GM19397 (cell line): Measurements from ENCODE around the gene TRIM22.
"Not testable (repeated sequence)": the region's sequence is repeated elsewhere in the genome, so short reads cannot be mapped to it uniquely, and the experiment has no call there.

Experiments
- ATAC-seq: cut with Tn5 transposase; IDR thresholded peaks from one replicate; pipeline ENCODE4 v1.9.1; 2021; ENCODE audit warnings: mild to moderate bottlenecking, moderate library complexity; ENCODE audit not compliant: unreplicated experiment

TRIM22 gene

GRCh38 chr11:5690736-5691135, 1.1 kb downstream of the TRIM22 start:
- no peak for ATAC-seq

- not testable (repeated sequence) for ATAC-seq
Observed at GRCh38 chr11:5691238-5691963, 1.8 kb downstream of the TRIM22 start.

DNA sequence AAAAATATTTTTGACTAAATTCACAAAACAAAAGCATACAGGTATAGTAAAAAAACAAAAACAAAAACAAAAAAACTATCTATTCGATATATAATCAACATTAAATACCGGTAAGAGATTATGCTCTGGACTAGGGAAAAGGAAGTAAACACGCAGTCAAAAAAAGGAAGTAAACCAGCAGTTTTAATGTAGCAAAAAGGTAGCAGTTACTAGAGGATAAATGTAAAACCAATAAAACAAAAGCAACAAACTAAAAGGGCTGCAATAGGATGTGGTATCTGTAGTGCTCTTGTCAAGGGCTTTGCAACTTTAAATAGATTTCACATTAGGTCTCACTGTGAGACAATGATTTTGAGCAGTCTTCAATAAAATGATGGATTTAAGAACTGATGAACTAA, 2.4 kb downstream of the TRIM22 start:
- ATAC-seq = no peak

DNA sequence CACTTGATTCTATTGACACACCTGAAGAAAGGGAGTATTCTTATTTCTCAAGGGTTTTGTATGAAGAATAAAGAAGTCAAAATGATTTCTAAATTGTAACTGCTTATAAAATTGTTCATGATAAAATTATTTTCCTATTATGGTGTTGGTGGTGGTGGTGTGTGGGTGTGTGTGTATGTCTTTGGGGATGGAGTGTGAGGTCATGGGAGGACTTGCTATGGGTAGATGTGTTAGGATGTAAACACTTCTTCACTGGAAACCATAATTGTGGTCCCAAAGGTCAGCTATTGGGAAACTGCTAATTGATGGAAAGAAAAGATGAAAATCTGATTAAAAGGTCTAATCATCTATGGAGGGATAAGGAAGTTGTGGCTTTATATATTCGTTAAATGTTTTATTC, 5.1 kb downstream of the TRIM22 start:
- ATAC-seq = no peak

- no peak for ATAC-seq
Observed at GRCh38 chr11:5695580-5695979, 6.0 kb downstream of the TRIM22 start.

GRCh38 chr11:5696210-5696609, 6.6 kb downstream of the TRIM22 start:
- ATAC-seq = no peak

GRCh38 chr11:5698281-5698680, 8.7 kb downstream of the TRIM22 start:
- no peak for ATAC-seq

DNA sequence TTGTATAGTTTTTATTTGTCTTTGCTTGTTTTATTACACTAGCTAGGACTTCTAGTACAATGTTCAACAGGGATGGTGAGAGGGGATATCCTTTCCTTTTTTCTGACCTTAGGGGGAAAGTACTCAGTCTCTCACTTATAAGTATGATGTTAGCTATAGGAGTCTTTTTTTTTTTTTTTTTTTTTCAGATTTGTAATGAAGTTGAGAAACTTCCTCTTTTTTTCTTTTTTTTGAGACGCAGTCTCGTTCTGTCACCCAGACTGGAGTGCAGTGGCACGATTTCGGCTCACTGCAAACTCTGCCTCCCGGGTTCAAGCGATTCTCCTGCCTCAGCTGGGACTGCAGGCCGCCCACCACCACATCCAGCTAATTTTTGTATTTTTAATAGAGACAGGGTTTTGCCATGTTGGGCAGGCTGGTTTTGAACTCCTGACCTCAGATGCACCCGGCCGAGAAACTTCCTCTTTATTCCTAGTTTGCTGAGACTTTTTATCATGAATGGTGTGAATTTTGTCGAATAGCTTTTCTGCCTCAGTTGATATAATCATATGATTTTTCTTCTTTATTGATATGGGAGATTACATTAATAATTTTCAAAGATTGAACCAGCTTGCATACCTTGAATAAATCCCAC, 10.9 kb downstream of the TRIM22 start:
- ATAC-seq = no peak

- ATAC-seq = no peak
Observed at GRCh38 chr11:5701055-5701577, 11.5 kb downstream of the TRIM22 start.

DNA sequence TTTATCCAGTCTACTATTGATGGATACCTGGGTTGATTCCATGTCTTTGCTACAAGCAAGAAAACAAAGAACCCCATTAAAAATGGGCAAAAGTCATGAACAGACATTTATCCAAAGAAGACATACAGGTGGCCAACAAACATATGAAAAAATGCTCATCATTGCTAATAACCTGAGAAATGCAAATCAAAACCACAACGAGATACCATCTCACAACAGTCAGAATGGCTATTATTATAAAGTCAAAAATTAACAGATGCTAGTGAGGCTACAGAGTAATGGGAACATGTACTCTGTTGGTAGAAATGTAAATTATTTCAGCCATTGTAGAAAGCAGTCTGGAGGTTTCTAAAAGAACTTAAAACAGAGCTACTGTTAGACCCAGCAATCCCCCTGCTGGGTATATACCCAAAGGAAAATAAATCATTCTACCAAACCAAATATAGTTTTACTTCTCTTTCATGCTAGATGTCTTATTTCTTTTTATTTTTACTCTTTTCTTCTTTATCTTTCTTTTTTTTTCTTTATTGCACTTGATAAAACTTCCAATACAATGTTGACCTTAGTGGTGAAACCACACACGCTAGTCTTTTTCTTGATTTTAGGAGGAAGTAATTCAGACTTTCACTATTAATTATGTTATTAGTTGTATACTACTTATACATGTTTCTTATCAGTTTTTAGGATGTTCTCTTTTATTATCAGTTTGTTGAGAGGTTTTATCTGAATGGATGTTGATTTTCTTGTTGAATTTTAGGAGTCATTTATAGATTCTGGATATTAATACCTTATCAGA, 14.3 kb downstream of the TRIM22 start:
- peak; percentile 79 for ATAC-seq

- ATAC-seq = no peak
Observed at GRCh38 chr11:5705688-5706087, 16.1 kb downstream of the TRIM22 start.

- no peak for ATAC-seq
Observed at GRCh38 chr11:5712507-5712906, 22.9 kb downstream of the TRIM22 start.

GRCh38 chr11:5713695-5714094, 24.1 kb downstream of the TRIM22 start:
- no peak for ATAC-seq

- ATAC-seq = not testable (repeated sequence)
Observed at GRCh38 chr11:5716518-5716917, 26.9 kb downstream of the TRIM22 start.

DNA sequence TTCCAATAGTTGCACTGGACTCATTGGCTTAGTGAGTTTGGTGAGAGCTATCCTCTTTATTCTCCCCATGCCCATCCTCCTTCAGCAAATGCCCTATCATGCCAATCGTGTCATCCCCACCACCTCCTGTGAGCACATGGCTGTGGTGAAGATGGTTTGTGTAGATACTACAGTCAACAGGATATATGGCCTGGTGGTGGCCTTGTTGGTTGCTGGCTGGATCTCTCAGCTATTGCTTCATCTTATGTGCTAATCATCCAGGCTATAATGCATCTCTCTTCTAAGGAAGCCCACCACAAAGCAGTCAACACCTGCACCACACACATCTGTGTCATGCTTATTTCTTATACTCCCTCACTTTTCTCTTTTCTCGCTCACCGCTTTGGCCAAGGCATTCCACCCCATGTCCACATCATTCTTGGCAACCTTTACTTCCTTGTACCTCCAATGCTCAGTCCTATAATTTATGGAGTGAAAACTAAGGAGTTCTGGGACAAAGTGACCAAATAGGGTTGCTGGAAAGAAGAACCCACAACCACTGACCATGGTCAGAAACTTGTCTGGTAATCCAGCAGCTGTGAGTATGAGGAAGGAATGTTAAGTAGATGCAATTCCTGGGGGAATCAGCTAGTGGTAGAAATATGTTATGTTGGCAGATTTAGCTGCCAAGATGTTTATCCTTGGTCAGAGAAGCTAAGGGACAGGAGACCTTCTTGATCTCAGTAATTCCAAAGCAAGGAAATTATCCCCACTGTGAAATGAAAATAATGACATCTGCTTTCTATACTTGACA, 30.3 kb downstream of the TRIM22 start:
- no peak for ATAC-seq

DNA sequence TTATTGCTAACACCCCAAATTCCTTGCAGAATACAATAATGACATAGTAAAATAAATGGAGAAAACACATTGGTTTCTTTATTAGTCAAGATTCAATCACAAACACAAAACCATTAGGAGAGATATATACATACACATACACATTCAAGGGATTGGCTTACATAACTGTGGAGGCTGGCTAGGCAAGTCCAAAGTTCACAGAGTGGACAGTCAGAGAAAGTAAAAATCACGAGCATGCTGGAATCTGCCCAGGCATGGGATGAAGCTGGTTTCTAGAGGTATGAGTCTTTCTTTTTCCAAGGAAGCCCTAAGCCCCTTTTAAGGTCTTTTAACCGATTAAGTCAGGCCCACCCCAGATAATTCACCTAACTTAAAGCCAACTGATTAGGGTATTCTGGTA, 33.0 kb downstream of the TRIM22 start:
- no peak for ATAC-seq

DNA sequence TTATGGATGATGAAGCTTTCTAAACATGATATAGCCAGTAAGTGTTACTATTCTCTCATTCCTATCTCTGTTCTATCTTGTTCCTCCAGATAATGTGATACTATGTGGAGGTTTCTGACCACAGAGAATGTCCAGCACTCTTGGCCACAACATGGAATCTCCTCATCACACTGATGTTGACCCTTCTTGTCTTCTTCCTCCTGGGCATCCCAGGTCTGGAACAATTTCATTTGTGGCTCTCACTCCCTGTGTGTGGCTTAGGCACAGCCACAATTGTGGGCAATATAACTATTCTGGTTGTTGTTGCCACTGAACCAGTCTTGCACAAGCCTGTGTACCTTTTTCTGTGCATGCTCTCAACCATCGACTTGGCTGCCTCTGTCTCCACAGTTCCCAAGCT, 36.8 kb downstream of the TRIM22 start:
- no peak for ATAC-seq

DNA sequence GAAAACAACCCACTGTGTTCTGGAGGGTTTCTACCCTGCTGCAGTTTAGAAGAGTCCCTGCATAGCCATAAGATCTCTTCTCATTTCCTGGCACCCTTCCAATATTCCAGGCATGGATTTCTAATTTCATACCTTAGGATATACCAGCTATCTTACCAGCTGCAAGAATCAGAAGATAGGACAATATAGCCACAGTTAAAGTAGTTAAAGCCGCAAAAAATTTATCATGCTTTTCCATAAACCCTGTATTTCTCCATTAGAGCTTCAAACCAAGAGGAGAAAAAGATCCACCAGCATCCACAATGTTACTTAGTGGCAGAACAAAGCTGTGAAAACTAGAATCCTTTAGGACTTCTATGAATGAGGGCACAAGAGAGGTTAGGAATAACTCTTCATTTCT, 38.1 kb downstream of the TRIM22 start:
- no peak for ATAC-seq

DNA sequence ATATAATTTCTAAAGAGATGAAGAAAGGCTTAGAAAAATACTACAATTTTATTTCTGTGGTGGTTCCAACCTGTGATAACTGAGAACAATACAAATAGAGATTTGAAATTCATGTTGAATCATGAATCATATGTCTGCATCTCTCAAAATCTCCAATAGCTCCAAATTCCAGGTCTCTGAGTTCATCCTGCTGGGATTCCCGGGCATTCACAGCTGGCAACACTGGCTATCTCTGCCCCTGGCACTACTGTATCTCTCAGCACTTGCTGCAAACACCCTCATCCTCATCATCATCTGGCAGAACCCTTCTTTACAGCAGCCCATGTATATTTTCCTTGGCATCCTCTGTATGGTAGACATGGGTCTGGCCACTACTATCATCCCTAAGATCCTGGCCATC, 46.8 kb downstream of the TRIM22 start, which contains the start of gene OR56B1:
OR56B1 (plus strand) TSS at position 53 of the 400 bp plus-strand sequence; CDS start at position 122, 69 bp downstream.
- ATAC-seq = no peak

GRCh38 chr11:5737091-5737490, 47.5 kb downstream of the TRIM22 start:
- ATAC-seq = no peak
